ENCODE data around the gene THSD4. TPM values are rescaled to one million over a fixed set of nuclear protein-coding genes. Genes with fewer than 3 reads are reported as not detected.

THSD4 gene
- total and polyA plus RNA-seq, 4 donors = 6.0 to 42.4 (median 18.5) TPM

DNA sequence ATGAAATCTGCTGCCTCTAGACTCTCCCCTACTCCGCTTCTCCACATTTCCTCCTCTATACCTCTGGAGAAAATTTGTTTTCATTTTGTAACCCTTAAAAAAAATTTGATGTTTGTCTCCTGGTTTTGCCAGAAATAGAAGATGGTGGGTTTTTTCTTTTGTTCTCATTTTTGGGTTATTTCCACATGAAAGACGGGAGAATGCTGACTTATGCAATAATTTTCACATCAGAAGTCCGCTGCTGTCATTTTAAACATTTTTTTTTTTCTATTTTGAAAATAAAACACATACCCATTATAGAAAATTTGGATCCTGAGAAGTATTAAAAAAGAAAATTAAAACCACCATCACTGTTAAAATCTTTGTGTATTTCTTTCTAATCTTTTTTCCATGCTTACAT lies 374.3 kb downstream of the THSD4 start:
- Histone ChIP-seq H3K9ac (ENCODE audit: insufficient read depth in 1 of 2, low read length in 2 of 2) (no peak overlapping the region), H3K9me3 (ENCODE audit: control insufficient read depth in 4 of 4, insufficient read depth in 3 of 4, low read length in 3 of 4) (no peaks in the 10 kb centered on the region), H3K36me3 (ENCODE audit: control insufficient read depth in 4 of 4, insufficient read depth in 4 of 4, low read length in 4 of 4) (no peaks in the 10 kb centered on the region), H3K4me3 (no peak overlapping the region), H3K4me1 (ENCODE audit: control insufficient read depth in 5 of 5, insufficient read depth in 5 of 5, low read length in 5 of 5) (peaks cover 0 to 17% (median 5%) of the 10 kb centered on the region in 5 donors), H3K27ac (ENCODE audit: low read depth in 1 of 2, low read length in 1 of 2) (no peak overlapping the region), H3K27me3 (ENCODE audit: control insufficient read depth in 3 of 3, insufficient read depth in 3 of 3, low read length in 2 of 3) (no peaks in the 10 kb centered on the region)
- DNase-seq = no peak
- 83 to 86% methylated on average over 3 of the region's 3 CpGs for WGBS, 2 donors
- ATAC-seq (ENCODE audit: insufficient read depth, low FRiP score) = no peak
- no peak for TF ChIP-seq CTCF (IDR thresholded peaks at IDR 0.05; ENCODE audit: control extremely low read depth, extremely low read depth)

GRCh38 chr15:71493526-71493925 lies 378.3 kb downstream of the THSD4 start:
- no peak for TF ChIP-seq CTCF (IDR thresholded peaks at IDR 0.05; ENCODE audit: control extremely low read depth, extremely low read depth)
- no peaks in the 10 kb centered on the region for H3K36me3 ChIP-seq (ENCODE audit: control insufficient read depth in 4 of 4, insufficient read depth in 4 of 4, low read length in 4 of 4)
- H3K27me3 ChIP-seq (ENCODE audit: control insufficient read depth in 3 of 3, insufficient read depth in 3 of 3, low read length in 2 of 3) = no peaks in the 10 kb centered on the region
- ATAC-seq (ENCODE audit: insufficient read depth, low FRiP score) = no peak
- WGBS, 2 donors = 90 to 92% methylated on average over 5 of the region's 5 CpGs
- no peak overlapping the region for H3K9ac ChIP-seq (ENCODE audit: insufficient read depth in 1 of 2, low read length in 2 of 2)
- H3K4me1 ChIP-seq (ENCODE audit: control insufficient read depth in 5 of 5, insufficient read depth in 5 of 5, low read length in 5 of 5) = peaks cover 0 to 40% (median 7%) of the 10 kb centered on the region in 5 donors
- DNase-seq = no peak
- no peaks in the 10 kb centered on the region for H3K9me3 ChIP-seq (ENCODE audit: control insufficient read depth in 4 of 4, insufficient read depth in 3 of 4, low read length in 3 of 4)
- no peak overlapping the region for H3K4me3 ChIP-seq
- H3K27ac ChIP-seq (ENCODE audit: low read depth in 1 of 2, low read length in 1 of 2) = peak overlapping the region in 1 of 2 donors; percentile 48

DNA sequence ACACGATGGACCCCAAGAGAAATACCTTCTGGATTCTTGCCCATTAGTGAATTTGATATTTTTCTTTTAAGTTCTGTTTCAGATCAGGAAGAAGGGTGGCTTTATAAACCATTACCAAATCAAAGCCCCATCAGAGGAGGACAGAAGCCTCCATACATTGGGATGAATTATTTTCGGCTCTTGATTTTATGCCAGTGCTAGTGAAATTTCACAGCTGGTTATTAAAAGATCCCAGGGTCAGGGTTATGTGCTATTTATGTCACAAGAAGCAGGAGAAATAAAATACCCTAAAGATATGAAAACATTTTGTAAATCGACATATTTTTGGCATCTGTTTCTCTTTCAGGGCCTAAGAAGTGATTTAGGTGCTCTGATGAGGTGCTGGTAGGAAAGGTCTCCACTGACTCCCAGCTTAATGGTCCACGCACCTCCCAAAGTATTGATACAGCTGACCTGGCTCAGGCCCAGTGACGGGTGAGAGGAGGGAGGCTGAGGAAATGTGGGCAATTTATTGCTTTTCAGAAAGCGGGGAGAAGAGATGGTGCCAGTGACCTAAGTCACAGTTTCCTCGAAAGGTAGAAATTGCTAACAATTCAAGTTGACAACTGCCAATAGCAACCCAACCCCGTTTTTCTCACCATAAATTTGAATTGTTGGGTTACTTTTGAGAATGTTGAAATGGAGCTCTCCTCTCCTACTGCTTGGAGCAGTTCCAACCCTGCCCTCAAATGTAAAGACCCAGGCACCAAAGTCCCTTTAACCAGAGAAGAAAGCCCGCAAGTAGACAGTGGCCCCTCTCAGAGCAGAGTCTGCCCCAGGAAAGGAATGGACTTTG lies 379.5 kb downstream of the THSD4 start:
- Histone ChIP-seq H3K27me3 (ENCODE audit: control insufficient read depth in 3 of 3, insufficient read depth in 3 of 3, low read length in 2 of 3) (no peaks in the 10 kb centered on the region), H3K9me3 (ENCODE audit: control insufficient read depth in 4 of 4, insufficient read depth in 3 of 4, low read length in 3 of 4) (no peaks in the 10 kb centered on the region), H3K4me3 (no peak overlapping the region), H3K36me3 (ENCODE audit: control insufficient read depth in 4 of 4, insufficient read depth in 4 of 4, low read length in 4 of 4) (no peaks in the 10 kb centered on the region), H3K27ac (ENCODE audit: low read depth in 1 of 2, low read length in 1 of 2) (peak overlapping the region in 1 of 2 donors; percentile 35), H3K4me1 (ENCODE audit: control insufficient read depth in 5 of 5, insufficient read depth in 5 of 5, low read length in 5 of 5) (peaks cover 0 to 36% (median 7%) of the 10 kb centered on the region in 5 donors), H3K9ac (ENCODE audit: insufficient read depth in 1 of 2, low read length in 2 of 2) (no peak overlapping the region)
- WGBS, 2 donors = 73 to 80% methylated on average over 9 of the region's 9 CpGs
- ATAC-seq (ENCODE audit: insufficient read depth, low FRiP score) (no peak), DNase-seq (peak; percentile 54 to 96 (median 96))
- TF ChIP-seq CTCF (IDR thresholded peaks at IDR 0.05; ENCODE audit: control extremely low read depth, extremely low read depth) = no peak

Data from lung (tissue), 12 donors.